Measurements from ENCODE around the gene NCKAP5.

The NCKAP5 gene

DNA sequence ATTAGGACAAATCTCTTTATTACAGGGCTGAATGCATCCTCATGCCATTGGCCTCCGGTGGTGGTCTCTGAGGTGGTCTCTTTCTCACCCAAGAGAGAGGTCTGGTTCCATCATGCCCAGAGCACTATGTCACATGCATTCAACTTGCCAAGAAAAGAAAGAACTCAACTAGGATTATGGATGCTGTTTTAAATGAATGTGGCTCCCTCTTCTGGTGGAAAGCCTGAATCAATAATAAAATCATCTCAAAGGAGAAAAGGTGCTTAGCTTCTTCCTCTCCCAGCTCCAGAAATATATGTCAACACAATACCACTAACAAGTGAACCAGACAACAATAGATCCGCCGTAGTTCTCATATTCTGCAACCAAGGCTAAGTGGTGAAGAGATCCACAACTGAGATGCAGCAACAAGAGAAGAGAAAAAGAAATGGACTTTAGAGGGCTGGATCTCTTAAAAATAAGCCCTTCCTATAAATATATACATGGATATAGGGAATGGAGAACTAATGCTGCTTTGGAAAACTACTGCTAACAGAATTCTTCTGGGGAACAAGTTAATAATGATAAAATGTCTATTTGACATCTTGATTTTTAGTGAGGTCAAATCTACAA lies 396.8 kb downstream of the NCKAP5 start:
- no peak for DNase-seq (ENCODE audit: insufficient read length)
- TF ChIP-seq POLR2AphosphoS5 (IDR thresholded peaks at IDR 0.05; ENCODE audit: low read depth, low read length) (no peak), TAF1 (IDR thresholded peaks at IDR 0.05; ENCODE audit: borderline replicate concordance, low read depth, low read length) (no peak), POLR2A (IDR thresholded peaks at IDR 0.05; ENCODE audit: low read depth, low read length) (no peak)
- peak; percentile 78 for FAIRE-seq

DNA sequence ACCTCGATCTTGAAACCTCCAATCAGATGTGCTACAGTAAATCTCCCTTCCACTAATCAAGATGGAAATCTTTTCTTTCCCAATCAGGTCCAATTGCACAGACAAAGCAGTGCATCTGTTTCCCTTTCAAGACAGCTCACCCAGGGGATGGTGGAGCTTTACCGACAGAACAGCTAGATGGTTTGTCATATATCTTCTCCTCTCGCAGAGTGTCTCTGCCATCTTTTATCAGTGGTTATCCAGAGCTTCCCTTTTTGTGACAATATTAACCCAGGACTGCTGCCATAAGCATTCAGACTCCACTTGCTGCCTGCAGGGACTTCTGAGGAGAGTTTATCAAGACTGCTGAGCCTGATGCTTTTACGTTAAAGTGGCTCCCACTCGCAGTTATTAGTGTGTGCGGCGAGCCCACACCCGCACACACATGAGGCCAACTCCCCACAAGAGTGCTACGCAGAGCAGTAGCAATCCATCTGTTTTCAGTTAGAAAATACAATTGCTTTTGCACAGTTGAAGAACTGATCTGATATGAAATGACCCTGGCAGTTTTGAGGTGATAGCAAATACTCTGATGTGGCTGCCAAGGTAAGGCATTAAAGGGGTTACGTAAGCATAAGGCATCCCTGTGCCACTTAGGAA lies 398.9 kb downstream of the NCKAP5 start:
- no peak for TF ChIP-seq POLR2A (IDR thresholded peaks at IDR 0.05; ENCODE audit: low read depth, low read length)
- FAIRE-seq, result no peak
- DNase-seq (ENCODE audit: insufficient read length), result no peak

DNA sequence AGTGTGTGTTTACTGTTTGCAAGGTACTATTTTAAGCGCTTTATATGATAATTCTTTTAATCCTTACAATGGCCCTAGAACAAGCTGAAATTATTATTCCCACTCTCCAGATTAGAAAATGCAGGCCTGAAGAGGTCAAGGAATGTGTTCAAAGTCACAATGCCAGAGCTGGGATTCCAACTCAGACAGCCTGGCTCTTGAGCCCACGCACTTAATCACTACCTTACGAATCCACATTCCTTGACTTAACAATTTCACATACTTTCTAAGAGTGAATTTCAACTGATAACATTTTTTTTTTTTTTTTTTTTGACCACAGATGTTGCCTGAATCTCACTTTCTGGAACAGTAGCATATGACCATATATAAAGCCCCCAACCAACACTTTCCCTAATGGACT lies 400.3 kb downstream of the NCKAP5 start:
- no peak for FAIRE-seq
- DNase-seq (ENCODE audit: insufficient read length), result no peak
- no peak for TF ChIP-seq TAF1 (IDR thresholded peaks at IDR 0.05; ENCODE audit: borderline replicate concordance, low read depth, low read length)
- no peak for TF ChIP-seq POLR2A (IDR thresholded peaks at IDR 0.05; ENCODE audit: low read depth, low read length)
- TF ChIP-seq POLR2AphosphoS5 (IDR thresholded peaks at IDR 0.05; ENCODE audit: low read depth, low read length), result no peak

DNA sequence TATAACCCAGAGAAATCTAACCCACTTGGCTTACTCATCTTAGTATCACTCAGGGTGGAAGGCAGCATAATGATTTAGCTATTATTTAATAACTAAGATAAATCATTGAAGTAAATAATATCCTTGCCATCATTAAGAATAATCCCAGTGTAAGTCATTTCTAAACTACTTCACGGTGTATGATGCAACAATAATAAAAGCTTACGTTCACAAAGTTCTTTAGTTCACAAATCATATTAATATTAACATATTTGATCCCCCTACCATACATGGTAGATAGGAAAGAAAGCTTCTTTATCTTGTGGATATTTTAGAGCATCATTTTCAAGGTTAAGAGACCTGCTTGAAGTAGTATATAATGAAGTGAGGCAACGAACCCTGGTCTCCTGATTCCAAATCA lies 401.0 kb downstream of the NCKAP5 start:
- FAIRE-seq (no peak), DNase-seq (ENCODE audit: insufficient read length) (no peak)
- TF ChIP-seq POLR2A (IDR thresholded peaks at IDR 0.05; ENCODE audit: low read depth, low read length) (no peak), POLR2AphosphoS5 (IDR thresholded peaks at IDR 0.05; ENCODE audit: low read depth, low read length) (no peak), TAF1 (IDR thresholded peaks at IDR 0.05; ENCODE audit: borderline replicate concordance, low read depth, low read length) (no peak)

DNA sequence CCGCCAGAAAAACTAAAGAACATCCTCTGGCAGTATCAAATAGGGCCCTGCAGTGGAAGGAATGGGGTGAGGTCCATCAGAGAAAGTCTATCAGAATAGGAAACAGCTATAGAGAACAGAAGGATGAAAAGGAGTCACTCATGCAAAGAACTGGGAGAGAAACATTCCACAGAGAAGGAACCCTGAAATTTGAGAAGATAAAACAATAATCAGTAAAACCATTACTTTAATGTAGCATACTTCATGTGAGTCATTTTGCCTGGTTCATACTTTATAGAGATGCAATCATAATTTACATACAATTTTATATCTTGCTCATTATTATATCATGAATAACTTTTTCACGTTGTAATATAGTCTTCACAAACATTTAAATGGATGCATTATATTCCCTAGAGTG lies 402.2 kb downstream of the NCKAP5 start:
- no peak for TF ChIP-seq POLR2AphosphoS5 (IDR thresholded peaks at IDR 0.05; ENCODE audit: low read depth, low read length)
- TF ChIP-seq POLR2A (IDR thresholded peaks at IDR 0.05; ENCODE audit: low read depth, low read length), result no peak
- no peak for TF ChIP-seq TAF1 (IDR thresholded peaks at IDR 0.05; ENCODE audit: borderline replicate concordance, low read depth, low read length)
- FAIRE-seq (no peak), DNase-seq (ENCODE audit: insufficient read length) (no peak)

DNA sequence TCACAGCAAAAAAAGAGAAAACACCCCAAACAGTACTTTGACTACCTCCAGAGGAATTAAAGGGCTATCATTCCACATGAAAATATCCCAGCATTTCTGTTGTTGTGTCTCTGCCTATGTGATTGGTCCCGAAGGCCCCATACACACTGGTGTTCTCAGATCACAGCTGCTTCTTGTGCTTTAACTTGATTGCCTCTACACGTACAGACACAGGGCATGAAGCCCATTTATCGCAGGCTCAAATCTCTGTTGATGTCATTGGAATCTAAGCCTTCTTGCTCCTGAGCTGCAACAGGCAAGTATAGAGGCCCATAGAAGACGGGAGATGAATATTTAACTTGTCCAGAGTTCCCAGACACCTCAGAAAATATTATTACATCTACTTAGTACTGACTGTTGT lies 405.2 kb downstream of the NCKAP5 start:
- no peak for DNase-seq (ENCODE audit: insufficient read length)
- TF ChIP-seq POLR2A (IDR thresholded peaks at IDR 0.05; ENCODE audit: low read depth, low read length) (no peak), POLR2AphosphoS5 (IDR thresholded peaks at IDR 0.05; ENCODE audit: low read depth, low read length) (no peak), TAF1 (IDR thresholded peaks at IDR 0.05; ENCODE audit: borderline replicate concordance, low read depth, low read length) (no peak)
- no peak for FAIRE-seq

DNA sequence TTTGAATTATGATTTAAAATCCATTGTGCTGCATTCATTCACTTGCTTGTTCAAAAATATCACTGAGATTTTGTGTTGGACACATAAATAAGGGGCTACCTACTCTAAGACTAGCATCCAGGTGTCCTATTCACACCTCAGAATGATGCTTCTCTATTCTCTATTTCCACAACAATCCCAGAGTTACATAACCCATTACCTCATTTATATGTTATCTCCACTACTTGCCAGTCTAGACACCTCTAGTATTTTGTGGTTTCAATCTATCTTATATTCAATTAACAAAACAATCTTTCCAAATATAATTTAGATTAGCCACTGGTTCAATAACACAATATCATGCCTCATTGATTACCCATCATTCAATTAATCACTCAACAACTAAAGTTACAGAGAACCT lies 409.8 kb downstream of the NCKAP5 start:
- DNase-seq (ENCODE audit: insufficient read length), result no peak
- no peak for FAIRE-seq
- TF ChIP-seq TAF1 (IDR thresholded peaks at IDR 0.05; ENCODE audit: borderline replicate concordance, low read depth, low read length) (no peak), POLR2AphosphoS5 (IDR thresholded peaks at IDR 0.05; ENCODE audit: low read depth, low read length) (no peak), POLR2A (IDR thresholded peaks at IDR 0.05; ENCODE audit: low read depth, low read length) (no peak)

DNA sequence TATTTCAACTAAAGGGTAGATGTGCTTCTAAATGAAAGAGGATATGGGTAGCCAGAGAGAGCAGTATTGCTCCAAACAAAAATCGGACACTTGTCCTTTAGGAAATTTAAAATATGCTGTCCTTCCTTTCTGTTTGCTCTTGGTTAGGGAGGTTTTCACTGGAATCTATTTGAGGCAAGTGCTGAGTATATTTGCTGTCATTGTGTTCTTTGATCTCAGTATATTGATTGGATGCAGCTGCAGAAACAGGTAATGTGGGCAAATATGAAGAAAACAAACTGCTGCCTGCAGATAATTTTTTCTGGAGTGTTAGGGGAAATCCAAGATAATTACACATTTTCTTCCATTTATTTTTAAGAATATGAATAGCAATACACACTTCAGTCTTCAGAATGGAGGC lies 410.2 kb downstream of the NCKAP5 start:
- FAIRE-seq (no peak), DNase-seq (ENCODE audit: insufficient read length) (no peak)
- TF ChIP-seq POLR2A (IDR thresholded peaks at IDR 0.05; ENCODE audit: low read depth, low read length) (no peak), TAF1 (IDR thresholded peaks at IDR 0.05; ENCODE audit: borderline replicate concordance, low read depth, low read length) (no peak), POLR2AphosphoS5 (IDR thresholded peaks at IDR 0.05; ENCODE audit: low read depth, low read length) (no peak)

DNA sequence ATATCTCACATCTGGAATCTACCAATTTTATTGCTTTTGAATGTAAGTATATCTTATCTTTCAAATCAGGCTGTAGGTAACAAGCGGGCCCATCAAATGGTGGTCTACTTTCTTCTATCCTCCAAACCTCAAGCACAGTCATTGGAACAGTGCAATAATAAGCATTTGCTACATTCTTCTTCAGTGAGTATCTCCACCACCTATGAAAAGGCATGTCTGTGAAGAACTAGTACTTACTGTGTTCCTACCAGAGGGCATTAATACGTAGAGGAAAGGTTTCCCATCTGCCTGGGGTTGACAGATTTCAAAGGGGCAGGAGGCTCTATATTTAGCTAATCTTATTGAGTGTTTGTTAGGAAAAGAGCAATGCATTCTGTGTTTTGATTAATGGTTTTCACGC lies 411.1 kb downstream of the NCKAP5 start:
- no peak for TF ChIP-seq TAF1 (IDR thresholded peaks at IDR 0.05; ENCODE audit: borderline replicate concordance, low read depth, low read length)
- DNase-seq (ENCODE audit: insufficient read length) (no peak), FAIRE-seq (no peak)

DNA sequence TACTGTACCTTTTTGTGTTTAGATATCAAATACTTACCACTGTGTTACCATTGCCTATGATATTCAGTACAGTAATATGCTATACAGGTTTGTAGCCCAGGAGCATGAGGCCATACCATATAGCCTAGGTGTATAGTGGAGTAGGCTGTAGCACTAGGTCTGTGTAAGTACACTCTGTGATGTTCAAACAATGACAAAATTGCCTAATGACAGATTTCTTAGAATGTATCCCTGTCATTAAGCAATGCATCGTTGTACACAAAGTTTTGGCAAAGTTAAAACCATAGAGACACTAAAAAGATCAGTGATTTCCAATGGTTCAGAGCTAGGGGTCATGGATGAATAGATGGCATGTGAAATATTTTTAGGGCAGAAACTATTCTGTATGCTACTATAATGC lies 415.5 kb downstream of the NCKAP5 start:
- FAIRE-seq (no peak), DNase-seq (ENCODE audit: insufficient read length) (no peak)
- TF ChIP-seq POLR2A (IDR thresholded peaks at IDR 0.05; ENCODE audit: low read depth, low read length), result no peak
- no peak for TF ChIP-seq POLR2AphosphoS5 (IDR thresholded peaks at IDR 0.05; ENCODE audit: low read depth, low read length)
- TF ChIP-seq TAF1 (IDR thresholded peaks at IDR 0.05; ENCODE audit: borderline replicate concordance, low read depth, low read length), result no peak

DNA sequence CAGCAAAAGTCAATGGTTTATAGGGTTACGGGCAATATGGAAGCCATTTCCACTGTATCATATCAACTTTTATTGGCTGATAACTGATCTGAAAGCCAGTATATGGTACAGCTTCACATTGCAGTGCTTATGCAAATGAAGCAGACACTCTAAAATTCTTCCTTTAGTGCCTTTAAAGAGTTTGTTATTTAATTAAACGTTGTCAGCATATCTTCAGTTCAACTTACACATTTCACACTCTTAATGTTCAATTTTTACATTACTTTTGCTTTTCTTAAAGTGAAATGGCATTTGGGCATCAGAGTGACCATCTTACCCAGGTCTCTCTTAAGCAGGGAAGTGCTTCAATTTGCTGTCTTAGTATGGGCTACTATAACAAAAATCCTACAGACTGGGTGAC lies 420.1 kb downstream of the NCKAP5 start:
- no peak for FAIRE-seq
- TF ChIP-seq TAF1 (IDR thresholded peaks at IDR 0.05; ENCODE audit: borderline replicate concordance, low read depth, low read length) (no peak), POLR2A (IDR thresholded peaks at IDR 0.05; ENCODE audit: low read depth, low read length) (no peak), POLR2AphosphoS5 (IDR thresholded peaks at IDR 0.05; ENCODE audit: low read depth, low read length) (no peak)
- no peak for DNase-seq (ENCODE audit: insufficient read length)

DNA sequence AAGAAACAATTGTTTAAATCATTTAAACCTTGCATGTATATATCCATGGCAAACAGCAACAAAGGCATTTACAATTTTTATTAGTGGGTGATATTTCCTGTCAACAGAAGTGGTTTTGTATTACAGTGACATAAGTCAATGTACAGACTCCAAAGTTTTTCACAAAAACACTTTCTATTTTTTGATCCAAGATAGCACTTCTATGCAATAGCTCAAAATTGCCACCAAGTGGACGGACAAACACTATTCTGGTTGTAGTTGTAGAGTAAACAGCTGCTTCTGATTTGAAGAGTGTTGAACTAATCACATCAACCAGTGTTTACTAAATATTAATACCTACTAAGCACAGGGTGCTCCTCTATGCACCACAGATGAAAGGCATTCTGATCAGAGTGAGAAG lies 421.4 kb downstream of the NCKAP5 start:
- FAIRE-seq (no peak), DNase-seq (ENCODE audit: insufficient read length) (no peak)
- TF ChIP-seq POLR2A (IDR thresholded peaks at IDR 0.05; ENCODE audit: low read depth, low read length) (no peak), POLR2AphosphoS5 (IDR thresholded peaks at IDR 0.05; ENCODE audit: low read depth, low read length) (no peak), TAF1 (IDR thresholded peaks at IDR 0.05; ENCODE audit: borderline replicate concordance, low read depth, low read length) (no peak)

Data from GM12892 (cell line).